K562 (cell line): ENCODE data around the gene PTP4A2. TPM values are rescaled to one million over a fixed set of nuclear protein-coding genes. Genes with fewer than 3 reads are reported as not detected.

ENCODE experiments used
- CAMTA2 ChIP-seq: fragments of 250-450 bp; sonication (Bioruptor Pico); conservative IDR thresholded peaks from 2 replicates; pipeline ENCODE4 v1.5.1; 2022
- FOXA3 ChIP-seq, 2 experiments: fragments of 450-650 bp in 1 of 2; sonication (generic) in 1 of 2; formaldehyde crosslinking; IDR thresholded peaks in 1 of 2; conservative IDR thresholded peaks in 1 of 2; 2 replicates each; pipeline versions ENCODE4 v1.4.0 to v1.8.0; 2020 to 2022; ENCODE audit warnings: mild to moderate bottlenecking in 2 of 2, missing genetic modification reagents in 1 of 2
- GATA2 ChIP-seq: sonication (generic); formaldehyde crosslinking; IDR thresholded peaks from 2 replicates; pipeline ENCODE4 v1.4.0; 2020; ENCODE audit warnings: mild to moderate bottlenecking, missing genetic modification reagents
- ID3 ChIP-seq, 2 experiments: fragments of 250-450 bp in 1 of 2; fragments of 450-650 bp in 1 of 2; sonication (Bioruptor Pico) in 1 of 2; IDR thresholded peaks; 2 replicates each; pipeline versions ENCODE4 v1.6.1 to v1.8.0; 2016 to 2021; ENCODE audit warnings: mild to moderate bottlenecking in 2 of 2, moderate library complexity in 2 of 2, missing compliant biosample characterization in 1 of 2, missing genetic modification characterization in 1 of 2
- PCBP1 ChIP-seq: fragments of 200-400 bp; formaldehyde crosslinking; IDR thresholded peaks from 2 replicates; pipeline ENCODE4 v1.6.1; 2018; ENCODE audit warnings: mild to moderate bottlenecking, low read depth, low read length; ENCODE audit not compliant: poor library complexity, severe bottlenecking
- SMARCC2 ChIP-seq: fragments of 450-650 bp; IDR thresholded peaks from 2 replicates; pipeline ENCODE4 v1.6.1; 2017; ENCODE audit warnings: antibody characterized with exemption, moderate library complexity, mild to moderate bottlenecking, low read depth
- ZFPM2 ChIP-seq: fragments of 250-450 bp; sonication (Bioruptor Pico); IDR thresholded peaks from 2 replicates; pipeline ENCODE4 v1.5.1; 2022; ENCODE audit warnings: mild to moderate bottlenecking
- ZNF407 ChIP-seq: fragments of 450-650 bp; IDR thresholded peaks from 2 replicates; pipeline ENCODE4 v1.6.1; 2016; ENCODE audit warnings: low read depth
- polyA plus RNA-seq, 8 experiments: library from polyadenylated mRNA; depleted of rRNA in 4 of 8; stranded (reverse) in 5 of 8; unstranded in 3 of 8; fragments of >200 nt; fragmentation: Nextera tagmentation in 2 of 8; fragmentation: Illumina TruSeq in 1 of 8; extraction: Ambion mirVana in 2 of 8; extraction: Trizol in 1 of 8; gene quantifications; 2 replicates each; pipeline versions ENCODE4 v1.2.1 to v1.2.3, GENCODE V29; 2011 to 2014; ENCODE audit warnings: inconsistent platforms in 1 of 8, missing spikeins in 1 of 8
- total RNA-seq, 7 experiments: library from RNA; depleted of rRNA in 6 of 7; stranded (reverse); fragments of >200 nt in 6 of 7; fragmentation: Illumina TruSeq in 2 of 7; extraction: Trizol in 2 of 7; gene quantifications; 2 replicates each; pipeline versions ENCODE4 v1.2.1 to v1.2.3, GENCODE V29; 2011 to 2021; ENCODE audit warnings: low replicate concordance in 1 of 7
- TF ChIP-seq, protein P1 (sequence below): fragments of 450-650 bp; formaldehyde crosslinking; IDR thresholded peaks from 2 replicates; pipeline ENCODE4 v1.4.0; 2022; ENCODE audit warnings: missing genetic modification characterization
- TF ChIP-seq, protein P2 (sequence below): fragments of 200-800 bp; sonication (Bioruptor generic); IDR thresholded peaks from 2 replicates; pipeline ENCODE4 v1.6.1; 2016; ENCODE audit warnings: missing genetic modification characterization, missing compliant biosample characterization

The PTP4A2 gene
- total and polyA plus RNA-seq, 9 of the 15 experiments (the other 6 are each of a cell fraction or from before 2014, with no cell fraction given): 197 to 870 (median 480) TPM

DNA sequence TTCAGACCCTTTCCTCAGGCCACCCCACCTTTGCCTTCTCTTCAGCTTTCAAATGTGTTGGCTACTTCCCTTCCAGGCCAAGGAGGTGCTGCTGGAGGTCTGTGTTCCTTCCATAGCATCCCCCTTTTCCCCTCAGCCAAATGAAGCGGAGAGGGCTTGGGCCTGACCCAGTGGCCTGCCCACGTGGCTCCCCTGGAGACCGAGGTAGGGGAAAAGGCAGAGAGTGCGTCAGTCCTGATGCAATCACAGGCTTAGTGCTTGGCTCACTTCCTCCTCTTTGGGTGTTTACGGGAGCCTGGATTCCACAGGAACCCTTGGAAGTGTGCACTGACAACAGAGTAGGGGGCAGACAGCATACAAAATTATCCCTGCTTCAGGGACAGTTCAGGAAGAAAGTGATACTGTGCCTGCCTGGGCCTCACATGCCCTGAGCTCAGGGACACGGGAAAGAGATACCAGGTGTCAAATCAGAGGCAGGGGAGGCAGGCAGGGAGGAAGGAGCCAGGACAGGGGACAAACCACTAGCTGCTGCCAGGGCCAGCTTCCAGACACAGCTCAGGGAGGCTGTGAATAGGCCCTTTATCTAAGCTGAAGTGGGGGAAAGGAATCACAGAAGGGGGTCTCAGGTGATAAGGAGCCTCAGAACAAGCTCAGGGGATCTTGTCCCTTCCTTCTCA lies 16.6 kb upstream of the PTP4A2 start (continued):
- TF ChIP-seq, protein P1, sequence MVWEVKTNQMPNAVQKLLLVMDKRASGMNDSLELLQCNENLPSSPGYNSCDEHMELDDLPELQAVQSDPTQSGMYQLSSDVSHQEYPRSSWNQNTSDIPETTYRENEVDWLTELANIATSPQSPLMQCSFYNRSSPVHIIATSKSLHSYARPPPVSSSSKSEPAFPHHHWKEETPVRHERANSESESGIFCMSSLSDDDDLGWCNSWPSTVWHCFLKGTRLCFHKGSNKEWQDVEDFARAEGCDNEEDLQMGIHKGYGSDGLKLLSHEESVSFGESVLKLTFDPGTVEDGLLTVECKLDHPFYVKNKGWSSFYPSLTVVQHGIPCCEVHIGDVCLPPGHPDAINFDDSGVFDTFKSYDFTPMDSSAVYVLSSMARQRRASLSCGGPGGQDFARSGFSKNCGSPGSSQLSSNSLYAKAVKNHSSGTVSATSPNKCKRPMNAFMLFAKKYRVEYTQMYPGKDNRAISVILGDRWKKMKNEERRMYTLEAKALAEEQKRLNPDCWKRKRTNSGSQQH: peak; percentile 10; the same call in 1 of the 2 replicates
- no peak for TF ChIP-seq CAMTA2
- peak; percentile 48; the same call in 1 of the 2 replicates for TF ChIP-seq ID3 (CRISPR knock-in tag; IDR thresholded peaks at IDR 0.05)
- peak; percentile 97 for TF ChIP-seq ID3 (tag; IDR thresholded peaks at IDR 0.05)
- TF ChIP-seq, protein P2, sequence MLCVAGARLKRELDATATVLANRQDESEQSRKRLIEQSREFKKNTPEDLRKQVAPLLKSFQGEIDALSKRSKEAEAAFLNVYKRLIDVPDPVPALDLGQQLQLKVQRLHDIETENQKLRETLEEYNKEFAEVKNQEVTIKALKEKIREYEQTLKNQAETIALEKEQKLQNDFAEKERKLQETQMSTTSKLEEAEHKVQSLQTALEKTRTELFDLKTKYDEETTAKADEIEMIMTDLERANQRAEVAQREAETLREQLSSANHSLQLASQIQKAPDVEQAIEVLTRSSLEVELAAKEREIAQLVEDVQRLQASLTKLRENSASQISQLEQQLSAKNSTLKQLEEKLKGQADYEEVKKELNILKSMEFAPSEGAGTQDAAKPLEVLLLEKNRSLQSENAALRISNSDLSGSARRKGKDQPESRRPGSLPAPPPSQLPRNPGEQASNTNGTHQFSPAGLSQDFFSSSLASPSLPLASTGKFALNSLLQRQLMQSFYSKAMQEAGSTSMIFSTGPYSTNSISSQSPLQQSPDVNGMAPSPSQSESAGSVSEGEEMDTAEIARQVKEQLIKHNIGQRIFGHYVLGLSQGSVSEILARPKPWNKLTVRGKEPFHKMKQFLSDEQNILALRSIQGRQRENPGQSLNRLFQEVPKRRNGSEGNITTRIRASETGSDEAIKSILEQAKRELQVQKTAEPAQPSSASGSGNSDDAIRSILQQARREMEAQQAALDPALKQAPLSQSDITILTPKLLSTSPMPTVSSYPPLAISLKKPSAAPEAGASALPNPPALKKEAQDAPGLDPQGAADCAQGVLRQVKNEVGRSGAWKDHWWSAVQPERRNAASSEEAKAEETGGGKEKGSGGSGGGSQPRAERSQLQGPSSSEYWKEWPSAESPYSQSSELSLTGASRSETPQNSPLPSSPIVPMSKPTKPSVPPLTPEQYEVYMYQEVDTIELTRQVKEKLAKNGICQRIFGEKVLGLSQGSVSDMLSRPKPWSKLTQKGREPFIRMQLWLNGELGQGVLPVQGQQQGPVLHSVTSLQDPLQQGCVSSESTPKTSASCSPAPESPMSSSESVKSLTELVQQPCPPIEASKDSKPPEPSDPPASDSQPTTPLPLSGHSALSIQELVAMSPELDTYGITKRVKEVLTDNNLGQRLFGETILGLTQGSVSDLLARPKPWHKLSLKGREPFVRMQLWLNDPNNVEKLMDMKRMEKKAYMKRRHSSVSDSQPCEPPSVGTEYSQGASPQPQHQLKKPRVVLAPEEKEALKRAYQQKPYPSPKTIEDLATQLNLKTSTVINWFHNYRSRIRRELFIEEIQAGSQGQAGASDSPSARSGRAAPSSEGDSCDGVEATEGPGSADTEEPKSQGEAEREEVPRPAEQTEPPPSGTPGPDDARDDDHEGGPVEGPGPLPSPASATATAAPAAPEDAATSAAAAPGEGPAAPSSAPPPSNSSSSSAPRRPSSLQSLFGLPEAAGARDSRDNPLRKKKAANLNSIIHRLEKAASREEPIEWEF (CRISPR knock-in tag): peak; percentile 80; the same call in 1 of the 2 replicates
- no peak; the same call in none of the 2 replicates for TF ChIP-seq SMARCC2
- no peak for TF ChIP-seq GATA2 (CRISPR knock-in tag)
- TF ChIP-seq FOXA3 (CRISPR knock-in tag; conservative IDR thresholded peaks at IDR 0.05 in 1 of 2, IDR thresholded peaks at IDR 0.05 in 1 of 2): peak in 1 of 2 experiments; percentile 27; a peak in 1 of 4 replicates
- TF ChIP-seq PCBP1: no peak
- TF ChIP-seq ZNF407: no peak
- TF ChIP-seq ZFPM2 (CRISPR knock-in tag): no peak
